HepG2 (cell line): ENCODE data around the gene GPRC5D.

ENCODE experiments used
- CENPX ChIP-seq: sonication (generic); formaldehyde crosslinking; IDR thresholded peaks from 2 replicates; pipeline ENCODE4 v1.9.0; 2021; ENCODE audit warnings: mild to moderate bottlenecking, missing genetic modification reagents, moderate library complexity
- FOXJ3 ChIP-seq: sonication (generic); formaldehyde crosslinking; IDR thresholded peaks from 2 replicates; pipeline ENCODE4 v1.4.0; 2020; ENCODE audit warnings: missing genetic modification reagents, mild to moderate bottlenecking, borderline replicate concordance
- TP53 ChIP-seq: sonication (generic); formaldehyde crosslinking; conservative IDR thresholded peaks from 2 replicates; pipeline ENCODE4 v1.4.0; 2020; ENCODE audit warnings: missing genetic modification reagents
- ZBTB42 ChIP-seq: sonication (generic); formaldehyde crosslinking; IDR thresholded peaks from 2 replicates; pipeline ENCODE4 v1.5.0; 2020; ENCODE audit warnings: mild to moderate bottlenecking, missing genetic modification reagents
- TF ChIP-seq, protein P1 (sequence below): sonication (generic); formaldehyde crosslinking; IDR thresholded peaks from 2 replicates; pipeline ENCODE4 v1.8.1; 2022; ENCODE audit warnings: mild to moderate bottlenecking, missing genetic modification reagents

DNA sequence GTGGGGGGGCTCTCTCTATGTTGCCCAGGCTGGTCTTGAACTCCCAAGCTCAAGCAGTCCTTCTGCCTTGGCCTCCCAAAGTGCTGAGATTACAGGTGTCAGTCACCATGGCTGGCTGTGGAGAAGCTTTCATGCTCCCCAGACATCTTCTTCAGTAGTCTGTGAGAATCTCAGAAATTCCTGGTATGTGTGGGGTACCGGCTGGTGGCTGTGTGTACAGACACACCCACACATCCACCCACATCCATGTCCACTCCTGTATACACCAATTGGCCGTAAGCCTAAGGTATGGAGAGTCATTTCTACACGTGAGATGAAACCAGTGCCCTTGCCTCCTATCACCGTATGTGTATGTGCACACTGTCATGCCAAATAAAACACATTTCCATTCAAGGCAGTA, 27.8 kb downstream of the GPRC5D start:
- no peak for TF ChIP-seq CENPX (CRISPR knock-in tag)
- no peak for TF ChIP-seq ZBTB42 (CRISPR knock-in tag)
- no peak for TF ChIP-seq TP53 (CRISPR knock-in tag)
- TF ChIP-seq, protein P1, sequence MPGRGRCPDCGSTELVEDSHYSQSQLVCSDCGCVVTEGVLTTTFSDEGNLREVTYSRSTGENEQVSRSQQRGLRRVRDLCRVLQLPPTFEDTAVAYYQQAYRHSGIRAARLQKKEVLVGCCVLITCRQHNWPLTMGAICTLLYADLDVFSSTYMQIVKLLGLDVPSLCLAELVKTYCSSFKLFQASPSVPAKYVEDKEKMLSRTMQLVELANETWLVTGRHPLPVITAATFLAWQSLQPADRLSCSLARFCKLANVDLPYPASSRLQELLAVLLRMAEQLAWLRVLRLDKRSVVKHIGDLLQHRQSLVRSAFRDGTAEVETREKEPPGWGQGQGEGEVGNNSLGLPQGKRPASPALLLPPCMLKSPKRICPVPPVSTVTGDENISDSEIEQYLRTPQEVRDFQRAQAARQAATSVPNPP (CRISPR knock-in tag), result no peak
- no peak for TF ChIP-seq FOXJ3 (CRISPR knock-in tag)
